Endothelial cell (in vitro differentiated cells): ENCODE data around the gene RFLNA. TPM values are rescaled to one million over a fixed set of nuclear protein-coding genes. Genes with fewer than 3 reads are reported as not detected.

ENCODE experiments used
- DNase-seq: peaks from one replicate; pipeline ENCODE4 v3.0.0; 2021; ENCODE audit warnings: low spot score
- H3K27ac Mint-ChIP-seq: one replicate; pipeline ENCODE4 v1.8.0; 2021; ENCODE audit warnings: mixed read lengths, inconsistent platforms; ENCODE audit not compliant: unreplicated experiment
- H3K27me3 Mint-ChIP-seq: one replicate; pipeline ENCODE4 v1.8.0; 2021; ENCODE audit warnings: mild to moderate bottlenecking, moderate library complexity, mixed read lengths, inconsistent platforms; ENCODE audit not compliant: unreplicated experiment
- H3K36me3 Mint-ChIP-seq: one replicate; pipeline ENCODE4 v1.8.0; 2021; ENCODE audit warnings: mild to moderate bottlenecking, low read depth, mixed read lengths, inconsistent platforms; ENCODE audit not compliant: unreplicated experiment
- H3K4me1 Mint-ChIP-seq: one replicate; pipeline ENCODE4 v1.8.0; 2021; ENCODE audit warnings: mild to moderate bottlenecking, mixed read lengths, inconsistent platforms; ENCODE audit not compliant: unreplicated experiment
- H3K4me3 Mint-ChIP-seq: one replicate; pipeline ENCODE4 v1.8.0; 2021; ENCODE audit warnings: mild to moderate bottlenecking, mixed read lengths, inconsistent platforms; ENCODE audit not compliant: unreplicated experiment
- H3K9me3 Mint-ChIP-seq: one replicate; pipeline ENCODE4 v1.8.0; 2021; ENCODE audit warnings: mixed read lengths, inconsistent platforms; ENCODE audit not compliant: unreplicated experiment
- CTCF ChIP-seq: fragments of 200-600 bp; sonication (generic); IDR thresholded peaks from one replicate; pipeline ENCODE4 v1.5.0; 2021; ENCODE audit warnings: antibody characterized with exemption; ENCODE audit not compliant: unreplicated experiment
- total RNA-seq: library from RNA; stranded (reverse); fragmentation: NEBNext Ultra II Directional; extraction: Animal tissue kit (Norgen Biotek cat#: 25700); gene quantifications from one replicate; pipeline ENCODE4 v1.2.1, GENCODE V29; 2021; ENCODE audit not compliant: unreplicated experiment

The RFLNA gene
- total RNA-seq, 1 donor from 2014 or later = 13.3 TPM

GRCh38 chr12:124335426-124336183, 40.7 kb downstream of the RFLNA start:
- no peak for TF ChIP-seq CTCF
- H3K36me3 Mint-ChIP-seq = peaks cover 15% of the 10 kb centered on the region
- H3K9me3 Mint-ChIP-seq = no peaks in the 10 kb centered on the region
- no peak for DNase-seq
- H3K4me1 Mint-ChIP-seq = no peaks in the 10 kb centered on the region
- H3K27me3 Mint-ChIP-seq = peaks cover 7% of the 10 kb centered on the region
- H3K4me3 Mint-ChIP-seq = no peak overlapping the region
- H3K27ac Mint-ChIP-seq = no peak overlapping the region

- no peak for TF ChIP-seq CTCF
- Mint-ChIP-seq H3K9me3 (no peaks in the 10 kb centered on the region), H3K27ac (no peak overlapping the region), H3K4me1 (no peaks in the 10 kb centered on the region), H3K36me3 (peaks cover 20% of the 10 kb centered on the region), H3K4me3 (peak overlapping the region; percentile 51), H3K27me3 (peaks cover 11% of the 10 kb centered on the region)
- DNase-seq = no peak
Observed at GRCh38 chr12:124336184-124336437, 41.2 kb downstream of the RFLNA start.

GRCh38 chr12:124336742-124337520, 42.0 kb downstream of the RFLNA start:
- H3K36me3 Mint-ChIP-seq = peaks cover 21% of the 10 kb centered on the region
- no peak for TF ChIP-seq CTCF
- H3K27me3 Mint-ChIP-seq = peaks cover 12% of the 10 kb centered on the region
- H3K4me1 Mint-ChIP-seq = no peaks in the 10 kb centered on the region
- DNase-seq = no peak
- H3K27ac Mint-ChIP-seq = no peak overlapping the region
- peak overlapping the region; percentile 62 for H3K4me3 Mint-ChIP-seq
- no peaks in the 10 kb centered on the region for H3K9me3 Mint-ChIP-seq

- no peak for TF ChIP-seq CTCF
- Mint-ChIP-seq H3K36me3 (peaks cover 25% of the 10 kb centered on the region), H3K4me3 (peak overlapping the region; percentile 13), H3K27ac (no peak overlapping the region), H3K9me3 (no peaks in the 10 kb centered on the region), H3K4me1 (no peaks in the 10 kb centered on the region), H3K27me3 (peaks cover 12% of the 10 kb centered on the region)
- no peak for DNase-seq
Observed at GRCh38 chr12:124337622-124338021, 42.7 kb downstream of the RFLNA start.

GRCh38 chr12:124338448-124338847, 43.6 kb downstream of the RFLNA start:
- no peak for TF ChIP-seq CTCF
- H3K4me3 Mint-ChIP-seq = no peak overlapping the region
- peaks cover 12% of the 10 kb centered on the region for H3K27me3 Mint-ChIP-seq
- H3K4me1 Mint-ChIP-seq = no peaks in the 10 kb centered on the region
- H3K9me3 Mint-ChIP-seq = no peaks in the 10 kb centered on the region
- H3K36me3 Mint-ChIP-seq = peaks cover 33% of the 10 kb centered on the region
- no peak for DNase-seq
- H3K27ac Mint-ChIP-seq = no peak overlapping the region
